Panc1 (cell line): ENCODE data around the gene LIPJ. TPM values are rescaled to one million over a fixed set of nuclear protein-coding genes. Genes with fewer than 3 reads are reported as not detected.

Source experiments
- ATAC-seq: fragments of 200-7000 bp; cut with Tn5 transposase; 2 replicates; pipeline ENCODE4 v1.9.1; 2020; ENCODE audit warnings: mild to moderate bottlenecking, moderate library complexity
- BruUV-seq: library from RNA; stranded (reverse); fragments of 400-500 nt; replicated peaks from 2 replicates; lab custom pipeline; 2021; lab: Mats Ljungman, UMichigan
- CTCF ChIA-PET: fragments of 300-600 bp; sonication (Branson Sonifier 250); formaldehyde crosslinking; loops from one replicate; lab custom pipeline; 2022; ENCODE audit warnings: antibody characterized with exemption; lab: Charles Lee
- POLR2A ChIA-PET: fragments of 300-600 bp; sonication (Branson Sonifier 250); formaldehyde crosslinking; loops from one replicate; lab custom pipeline; 2022; ENCODE audit warnings: antibody characterized with exemption; lab: Charles Lee
- DNase-seq: peaks from one replicate; pipeline ENCODE4 v3.0.0-alpha.2; 2010; ENCODE audit warnings: low read depth, low spot score
- H3K27ac ChIP-seq: 2 replicates; pipeline ENCODE4 v1.5.1; 2011; ENCODE audit warnings: mild to moderate bottlenecking, low read length, inconsistent platforms
- H3K27me3 ChIP-seq: fragments of 200-500 bp; sonication (Bioruptor generic); 2 replicates; pipeline ENCODE4 v1.6.0; 2014; ENCODE audit warnings: low read length, inconsistent platforms; ENCODE audit not compliant: control insufficient read depth, insufficient read depth
- H3K36me3 ChIP-seq: fragments of 200-500 bp; sonication (Bioruptor generic); 2 replicates; pipeline ENCODE4 v1.5.1; 2014; ENCODE audit warnings: inconsistent platforms, mild to moderate bottlenecking, low read length, moderate library complexity; ENCODE audit not compliant: control insufficient read depth, insufficient read depth
- H3K4me1 ChIP-seq: 2 replicates; pipeline ENCODE4 v1.5.1; 2011; ENCODE audit warnings: inconsistent platforms, mild to moderate bottlenecking, low read length, moderate library complexity; ENCODE audit not compliant: control insufficient read depth, insufficient read depth
- H3K4me3 ChIP-seq, 2 experiments: 2 replicates each; pipeline ENCODE4 v1.5.1; 2011 to 2012; ENCODE audit warnings: low read depth in 2 of 2, low read length in 2 of 2, mild to moderate bottlenecking in 2 of 2, inconsistent platforms in 1 of 2, moderate library complexity in 1 of 2
- H3K9me3 ChIP-seq: fragments of 200-500 bp; sonication (Bioruptor generic); 2 replicates; pipeline ENCODE4 v1.5.1; 2014; ENCODE audit warnings: low read depth, mild to moderate bottlenecking, inconsistent platforms, low read length, moderate library complexity; ENCODE audit not compliant: control insufficient read depth, insufficient read depth
- POLR2AphosphoS5 ChIP-seq: IDR thresholded peaks from 2 replicates; pipeline ENCODE4 v1.6.1; 2012; ENCODE audit warnings: mild to moderate bottlenecking, low read depth, low read length, moderate library complexity
- SIN3A ChIP-seq: IDR thresholded peaks from 2 replicates; pipeline ENCODE4 v1.6.1; 2012; ENCODE audit warnings: low read depth, mild to moderate bottlenecking, low read length, moderate library complexity, borderline replicate concordance; ENCODE audit not compliant: insufficient read depth
- TCF7L2 ChIP-seq: IDR thresholded peaks from 2 replicates; pipeline ENCODE4 v1.6.1; 2011; ENCODE audit warnings: mild to moderate bottlenecking, low read depth, low read length, inconsistent platforms
- in situ Hi-C: cut with HindIII; loops from 2 replicates; pipeline ENCODE4 v1.10.0; 2016; ENCODE audit warnings: low sequenced_read_pairs, low pct_unique_long_range_greater_than_20kb
- intact Hi-C: fragments of 100-400 bp; cut with micrococcal nuclease; formaldehyde crosslinking; loops from one replicate; pipeline ENCODE4 v1.10.0; 2022; ENCODE audit not compliant: unreplicated experiment
- total RNA-seq: library from RNA; stranded (reverse); gene quantifications from one replicate; pipeline ENCODE4 v1.2.1, GENCODE V29; 2021; ENCODE audit not compliant: unreplicated experiment
- TF ChIP-seq, protein P1 (sequence below), 2 experiments: IDR thresholded peaks; 2 replicates each; pipeline ENCODE4 v1.6.1; 2011 to 2012; ENCODE audit warnings: low read depth in 2 of 2, control low read depth in 1 of 2, low read length in 1 of 2, mild to moderate bottlenecking in 1 of 2, moderate library complexity in 1 of 2; ENCODE audit not compliant: insufficient read depth in 1 of 2
- TF ChIP-seq, protein P2 (sequence below): fragments of 450-650 bp; IDR thresholded peaks from 2 replicates; pipeline ENCODE4 v1.5.1; 2017; ENCODE audit warnings: mild to moderate bottlenecking

LIPJ gene
- total RNA-seq, 1 experiment from 2014 or later: not detected

DNA sequence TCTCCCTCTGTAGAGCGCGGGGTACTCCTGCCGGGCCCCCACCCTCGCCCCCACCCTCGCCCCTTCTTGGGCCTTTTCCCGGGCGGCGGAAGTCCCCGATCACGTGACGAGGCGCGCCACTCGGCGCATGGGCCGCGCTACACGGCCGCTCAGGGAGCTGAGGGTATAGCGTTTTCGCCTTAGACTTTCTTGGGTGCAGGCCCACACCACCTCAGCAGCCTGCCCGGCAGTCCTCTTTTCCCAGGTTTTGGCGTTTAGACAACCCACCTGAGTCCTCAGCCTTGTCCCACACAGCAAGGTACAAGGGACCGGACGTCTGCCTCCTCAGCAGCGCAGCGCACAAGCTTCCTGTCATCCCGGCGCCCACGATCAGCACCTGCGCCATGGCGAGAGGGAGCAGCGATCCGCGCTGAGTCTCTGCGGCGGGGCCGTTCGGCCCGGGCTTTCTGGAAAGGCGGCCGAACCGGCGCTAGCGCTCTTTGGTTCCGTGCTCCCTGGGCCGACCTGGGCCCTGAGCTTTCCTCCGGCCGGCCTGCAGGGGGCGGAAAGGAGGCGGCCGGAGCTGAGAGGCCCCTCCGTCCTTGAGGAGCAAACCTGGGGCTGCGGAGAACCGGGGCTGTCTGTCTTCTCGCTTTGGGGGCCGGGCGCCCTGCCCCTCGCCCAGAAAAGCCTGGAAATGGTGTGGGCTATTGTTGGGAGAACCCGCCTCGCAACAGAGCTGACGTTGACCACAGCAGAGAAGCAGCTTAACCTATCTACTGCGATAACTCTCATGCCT, 3.6 kb upstream of the LIPJ start, which contains the start of gene RNLS:
Gene RNLS (minus strand): TSS at position 513 of the 778 bp plus-strand sequence.
- peak within 1 kb of the TSS; percentile 93 for H3K27ac ChIP-seq
- H3K27me3 ChIP-seq: 0 out of 2 replicates have a peak, but pooled peaks cover 2% of the 10 kb centered on the region
- in situ Hi-C loops (no loop called here), intact Hi-C loops (no loop called here)
- TF ChIP-seq TCF7L2 (no peak), SIN3A (no peak), POLR2AphosphoS5 (peak; percentile 77; the same call in 1 of the 2 replicates)
- TF ChIP-seq, protein P1, sequence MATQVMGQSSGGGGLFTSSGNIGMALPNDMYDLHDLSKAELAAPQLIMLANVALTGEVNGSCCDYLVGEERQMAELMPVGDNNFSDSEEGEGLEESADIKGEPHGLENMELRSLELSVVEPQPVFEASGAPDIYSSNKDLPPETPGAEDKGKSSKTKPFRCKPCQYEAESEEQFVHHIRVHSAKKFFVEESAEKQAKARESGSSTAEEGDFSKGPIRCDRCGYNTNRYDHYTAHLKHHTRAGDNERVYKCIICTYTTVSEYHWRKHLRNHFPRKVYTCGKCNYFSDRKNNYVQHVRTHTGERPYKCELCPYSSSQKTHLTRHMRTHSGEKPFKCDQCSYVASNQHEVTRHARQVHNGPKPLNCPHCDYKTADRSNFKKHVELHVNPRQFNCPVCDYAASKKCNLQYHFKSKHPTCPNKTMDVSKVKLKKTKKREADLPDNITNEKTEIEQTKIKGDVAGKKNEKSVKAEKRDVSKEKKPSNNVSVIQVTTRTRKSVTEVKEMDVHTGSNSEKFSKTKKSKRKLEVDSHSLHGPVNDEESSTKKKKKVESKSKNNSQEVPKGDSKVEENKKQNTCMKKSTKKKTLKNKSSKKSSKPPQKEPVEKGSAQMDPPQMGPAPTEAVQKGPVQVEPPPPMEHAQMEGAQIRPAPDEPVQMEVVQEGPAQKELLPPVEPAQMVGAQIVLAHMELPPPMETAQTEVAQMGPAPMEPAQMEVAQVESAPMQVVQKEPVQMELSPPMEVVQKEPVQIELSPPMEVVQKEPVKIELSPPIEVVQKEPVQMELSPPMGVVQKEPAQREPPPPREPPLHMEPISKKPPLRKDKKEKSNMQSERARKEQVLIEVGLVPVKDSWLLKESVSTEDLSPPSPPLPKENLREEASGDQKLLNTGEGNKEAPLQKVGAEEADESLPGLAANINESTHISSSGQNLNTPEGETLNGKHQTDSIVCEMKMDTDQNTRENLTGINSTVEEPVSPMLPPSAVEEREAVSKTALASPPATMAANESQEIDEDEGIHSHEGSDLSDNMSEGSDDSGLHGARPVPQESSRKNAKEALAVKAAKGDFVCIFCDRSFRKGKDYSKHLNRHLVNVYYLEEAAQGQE (IDR thresholded peaks at IDR 0.05; ENCODE audit: insufficient read depth in 1 of 2, low read depth in 2 of 2, low read length in 1 of 2): no peak
- TF ChIP-seq, protein P2, sequence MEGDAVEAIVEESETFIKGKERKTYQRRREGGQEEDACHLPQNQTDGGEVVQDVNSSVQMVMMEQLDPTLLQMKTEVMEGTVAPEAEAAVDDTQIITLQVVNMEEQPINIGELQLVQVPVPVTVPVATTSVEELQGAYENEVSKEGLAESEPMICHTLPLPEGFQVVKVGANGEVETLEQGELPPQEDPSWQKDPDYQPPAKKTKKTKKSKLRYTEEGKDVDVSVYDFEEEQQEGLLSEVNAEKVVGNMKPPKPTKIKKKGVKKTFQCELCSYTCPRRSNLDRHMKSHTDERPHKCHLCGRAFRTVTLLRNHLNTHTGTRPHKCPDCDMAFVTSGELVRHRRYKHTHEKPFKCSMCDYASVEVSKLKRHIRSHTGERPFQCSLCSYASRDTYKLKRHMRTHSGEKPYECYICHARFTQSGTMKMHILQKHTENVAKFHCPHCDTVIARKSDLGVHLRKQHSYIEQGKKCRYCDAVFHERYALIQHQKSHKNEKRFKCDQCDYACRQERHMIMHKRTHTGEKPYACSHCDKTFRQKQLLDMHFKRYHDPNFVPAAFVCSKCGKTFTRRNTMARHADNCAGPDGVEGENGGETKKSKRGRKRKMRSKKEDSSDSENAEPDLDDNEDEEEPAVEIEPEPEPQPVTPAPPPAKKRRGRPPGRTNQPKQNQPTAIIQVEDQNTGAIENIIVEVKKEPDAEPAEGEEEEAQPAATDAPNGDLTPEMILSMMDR: peak; percentile 97
- ATAC-seq (peak; percentile 96), DNase-seq (peak; percentile 30)
- H3K36me3 ChIP-seq: no peaks in the 10 kb centered on the region
- ChIA-PET CTCF (interaction anchor here (0.7 to 1.2 kb wide), 5 partner anchors 77 to 1515 kb away, joined by 3 to 9 read pairs (median 4); no protein-coding TSS in a partner anchor), POLR2A (interaction anchor here (0.5 to 0.7 kb wide), 6 partner anchors 111 to 730 kb away, joined by 3 to 18 read pairs (median 6); partner anchors contain the start of genes KLLN and PTEN)
- no peaks in the 10 kb centered on the region for H3K9me3 ChIP-seq
- no TSS peak for BruUV-seq
- peaks cover 5% of the 10 kb centered on the region for H3K4me1 ChIP-seq
- peak within 1 kb of the TSS; percentile 74 to 78 for H3K4me3 ChIP-seq

DNA sequence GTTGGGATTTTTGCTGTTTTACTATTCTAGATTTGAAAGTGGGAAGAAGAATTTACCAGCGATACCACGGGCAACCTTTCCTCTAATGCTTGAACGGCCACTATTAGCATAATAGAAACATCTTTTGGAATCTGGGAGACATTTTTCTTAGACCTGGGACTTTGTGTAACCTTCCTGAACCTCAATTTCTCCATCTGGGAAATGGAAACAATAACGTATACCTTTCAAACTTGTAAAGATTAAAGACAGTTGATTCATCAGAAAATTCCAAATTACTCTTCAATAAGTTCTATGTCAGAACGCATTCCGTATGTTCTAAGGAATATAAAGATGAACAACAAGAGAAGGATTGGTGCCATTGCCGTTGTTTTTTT, 3.0 kb upstream of the LIPJ start:
- TF ChIP-seq, protein P2: no peak
- TF ChIP-seq, protein P1 (IDR thresholded peaks at IDR 0.05; ENCODE audit: insufficient read depth in 1 of 2, low read depth in 2 of 2, low read length in 1 of 2): no peak
- no peak for TF ChIP-seq TCF7L2
- no peak for TF ChIP-seq SIN3A
- TF ChIP-seq POLR2AphosphoS5: no peak
- Histone ChIP-seq H3K27me3 (peaks cover 2% of the 10 kb centered on the region; the same call in 1 of the 2 replicates), H3K4me3 (peak overlapping the region; percentile 74 to 78), H3K9me3 (no peaks in the 10 kb centered on the region), H3K27ac (peak overlapping the region; percentile 93), H3K36me3 (no peaks in the 10 kb centered on the region), H3K4me1 (peaks cover 5% of the 10 kb centered on the region)
- POLR2A ChIA-PET: interaction anchor here (0.6 kb wide), 1 partner anchor 731 kb away, joined by 3 read pairs; no protein-coding TSS in a partner anchor
- CTCF ChIA-PET: interaction anchor here (0.7 to 1.2 kb wide), 2 partner anchors 76 to 249 kb away, joined by 3 to 4 read pairs; no protein-coding TSS in a partner anchor
- in situ Hi-C loops (no loop called here), intact Hi-C loops (no loop called here)
- BruUV-seq: no TSS peak
- ATAC-seq (no peak), DNase-seq (no peak)
